Aorta (tissue), 5 donors: Measurements from ENCODE around the gene TNFAIP2. TPM values are rescaled to one million over a fixed set of nuclear protein-coding genes. Genes with fewer than 3 reads are reported as not detected.
"Not testable (repeated sequence)": the region's sequence is repeated elsewhere in the genome, so short reads cannot be mapped to it uniquely, and the experiment has no call there.

ENCODE experiments used
- ATAC-seq: fragments of 200-7000 bp; cut with Tn5 transposase; one replicate; pipeline ENCODE4 v1.9.1; 2022; ENCODE audit warnings: moderate library complexity; ENCODE audit not compliant: low FRiP score
- DNase-seq, 2 donors: peaks; one replicate each; pipeline ENCODE4 v3.0.0-alpha.2; 2020
- H3K27ac ChIP-seq, 2 donors: one replicate each; pipeline ENCODE4 v1.5.1; 2013; ENCODE audit warnings: low read length in 2 of 2, mild to moderate bottlenecking in 2 of 2, moderate library complexity in 2 of 2, control low read depth in 1 of 2, inconsistent platforms in 1 of 2, low read depth in 1 of 2
- H3K27me3 ChIP-seq, 2 donors: one replicate each; pipeline ENCODE4 v1.6.1; 2013; ENCODE audit warnings: control low read depth in 1 of 2, low read length in 1 of 2, mild to moderate bottlenecking in 1 of 2, moderate library complexity in 1 of 2; ENCODE audit not compliant: insufficient read depth in 2 of 2, control insufficient read depth in 1 of 2
- H3K36me3 ChIP-seq, 2 donors: one replicate each; pipeline ENCODE4 v1.6.1; 2013; ENCODE audit warnings: control low read depth in 1 of 2, low read length in 1 of 2, mild to moderate bottlenecking in 1 of 2; ENCODE audit not compliant: insufficient read depth in 2 of 2, control insufficient read depth in 1 of 2
- H3K4me1 ChIP-seq, 2 donors: one replicate each; pipeline ENCODE4 v1.6.1; 2013; ENCODE audit warnings: low read length in 2 of 2, control low read depth in 1 of 2, mild to moderate bottlenecking in 1 of 2, moderate library complexity in 1 of 2; ENCODE audit not compliant: insufficient read depth in 2 of 2, control insufficient read depth in 1 of 2
- H3K4me3 ChIP-seq, 2 donors: one replicate each; pipeline ENCODE4 v1.5.1; 2013; ENCODE audit warnings: low read length in 2 of 2, control low read depth in 1 of 2, mild to moderate bottlenecking in 1 of 2
- H3K9me3 ChIP-seq: one replicate; pipeline ENCODE4 v1.6.1; 2013; ENCODE audit warnings: mild to moderate bottlenecking, low read length; ENCODE audit not compliant: control insufficient read depth
- WGBS, 2 donors: extraction: QIAGEN DNeasy Blood & Tissue Kit; methylation state at CpG; one replicate each; pipeline ENCODE4 v1.1.7; 2013; 5-methylcytosine and 5-hydroxymethylcytosine counted together
- intact Hi-C, 2 donors: fragments of 100-400 bp; cut with DNase I; formaldehyde crosslinking; loops; one replicate each; pipeline versions ENCODE4 v1.14.2 to v1.15.0; 2022
- polyA plus RNA-seq, 2 donors: library from polyadenylated mRNA; stranded (reverse); fragments of 200-250 nt; gene quantifications; one replicate each; pipeline ENCODE4 v1.2.3, GENCODE V29; 2013
- total RNA-seq, 2 donors: library from RNA; stranded (reverse); fragmentation: NEBNext Ultra II Directional; extraction: Animal tissue kit (Norgen Biotek cat#: 25700); gene quantifications; one replicate each; pipeline ENCODE4 v1.2.1, GENCODE V29; 2021
- donor health status: healthy with polysubstance abuse.
- donor health status: Bipolar disorder and iron deficiency.
- donor health status: DM: no; HTN: no; CAD: no.
- donor health status: DM: no; HTN: no; CAD: no.
- donor health status: DM: yes; HTN: yes; CAD: no.

The TNFAIP2 gene
- total and polyA plus RNA-seq, 4 donors = 26.8 to 219 (median 89.0) TPM

DNA sequence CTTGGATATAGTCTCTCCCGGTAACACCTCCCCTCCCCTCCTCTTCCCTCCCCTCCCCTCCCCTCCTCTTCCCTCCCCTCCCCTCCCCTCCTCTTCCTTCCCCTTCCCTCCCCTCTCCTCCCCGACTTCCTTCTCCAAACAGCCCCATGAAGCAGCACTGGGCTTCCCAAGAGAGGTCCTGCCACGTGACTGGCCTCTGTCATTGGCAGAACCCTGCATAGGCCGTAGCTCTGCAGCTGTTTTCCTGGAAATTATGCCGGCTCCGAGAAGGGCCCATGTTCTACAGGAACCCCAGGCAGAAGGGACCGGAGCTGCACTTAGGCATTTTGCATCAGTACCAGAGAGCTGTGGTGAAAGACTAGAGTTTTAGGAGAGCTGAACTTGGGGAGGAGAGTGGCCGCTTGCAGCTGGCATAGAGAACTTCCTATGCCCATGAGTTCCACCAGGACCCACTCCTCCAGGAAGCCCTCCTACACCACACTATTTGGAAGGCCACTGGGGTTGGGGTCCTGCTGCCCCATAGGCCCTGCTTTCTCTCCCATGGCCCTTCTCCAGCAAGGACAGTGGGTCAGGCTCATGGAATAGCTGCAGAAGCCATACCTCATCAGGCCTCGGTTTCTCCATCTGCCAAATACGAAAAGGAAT is 5.1 kb upstream of the TNFAIP2 start:
- DNase-seq (peak in 1 of 2 donors; percentile 92), ATAC-seq (peak; percentile 45)
- no peaks in the 10 kb centered on the region for H3K27me3 ChIP-seq
- H3K4me3 ChIP-seq = no peak overlapping the region
- H3K9me3 ChIP-seq = no peaks in the 10 kb centered on the region
- intact Hi-C loops = no loop called here
- 36 to 37% methylated on average over 9 to 10 of the region's 10 CpGs for WGBS, 2 donors
- no peak overlapping the region for H3K27ac ChIP-seq
- H3K36me3 ChIP-seq = no peaks in the 10 kb centered on the region
- no peaks in the 10 kb centered on the region for H3K4me1 ChIP-seq

DNA sequence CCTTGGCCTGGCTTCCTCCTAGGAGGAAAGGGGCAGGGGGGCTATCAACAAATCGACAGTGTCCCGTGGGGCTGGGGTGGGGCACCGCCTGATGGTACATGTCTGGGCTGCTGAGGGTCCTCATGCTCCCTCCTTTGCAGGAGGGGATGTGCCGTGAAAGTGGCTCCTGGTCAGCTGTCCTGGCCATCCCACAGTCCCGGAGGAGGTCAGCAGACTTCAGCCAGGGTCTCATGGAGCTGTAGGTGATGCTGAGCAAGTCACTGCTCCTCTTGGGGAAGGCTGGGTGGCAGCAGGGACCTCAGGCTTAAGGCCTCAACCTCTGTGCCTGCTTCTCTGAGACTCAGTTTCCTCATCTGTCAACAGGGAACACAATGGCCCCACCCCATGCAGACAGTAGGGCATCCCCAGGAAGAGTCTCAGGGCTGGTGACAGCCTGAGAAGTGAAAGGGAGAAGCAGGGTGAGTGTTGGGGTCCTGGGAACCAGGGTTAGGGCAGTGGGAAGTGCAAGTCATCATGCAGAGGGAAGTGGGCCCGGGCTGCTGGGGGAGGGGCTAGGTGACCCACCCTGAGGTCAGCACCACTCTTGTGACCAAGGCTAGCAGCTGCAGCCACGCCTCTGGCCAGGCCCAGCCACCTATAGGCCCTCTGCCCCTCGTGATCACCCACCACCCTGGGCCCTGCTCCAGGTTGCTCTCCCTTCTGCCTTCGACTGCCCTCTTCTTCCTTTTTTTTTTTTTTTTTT is 4.4 kb upstream of the TNFAIP2 start:
- H3K4me3 ChIP-seq = no peak overlapping the region
- ATAC-seq = peak; percentile 19
- no peaks in the 10 kb centered on the region for H3K9me3 ChIP-seq
- H3K27ac ChIP-seq = no peak overlapping the region
- WGBS, 2 donors = 87 to 88% methylated on average over 9 of the region's 9 CpGs
- intact Hi-C loops = no loop called here
- no peaks in the 10 kb centered on the region for H3K27me3 ChIP-seq
- no peaks in the 10 kb centered on the region for H3K4me1 ChIP-seq
- peak in 1 of 2 donors; percentile 95 for DNase-seq
- H3K36me3 ChIP-seq = no peaks in the 10 kb centered on the region

- H3K9me3 ChIP-seq, H3K4me3 ChIP-seq, intact Hi-C loops, DNase-seq, H3K27me3 ChIP-seq, H3K4me1 ChIP-seq, H3K36me3 ChIP-seq, ATAC-seq, H3K27ac ChIP-seq: not testable (repeated sequence)
- WGBS, 2 donors = 93 to 96% methylated on average over 8 of the region's 8 CpGs
These were observed 3.7 kb upstream of the TNFAIP2 start for GRCh38 chr14:103119527-103119926.

DNA sequence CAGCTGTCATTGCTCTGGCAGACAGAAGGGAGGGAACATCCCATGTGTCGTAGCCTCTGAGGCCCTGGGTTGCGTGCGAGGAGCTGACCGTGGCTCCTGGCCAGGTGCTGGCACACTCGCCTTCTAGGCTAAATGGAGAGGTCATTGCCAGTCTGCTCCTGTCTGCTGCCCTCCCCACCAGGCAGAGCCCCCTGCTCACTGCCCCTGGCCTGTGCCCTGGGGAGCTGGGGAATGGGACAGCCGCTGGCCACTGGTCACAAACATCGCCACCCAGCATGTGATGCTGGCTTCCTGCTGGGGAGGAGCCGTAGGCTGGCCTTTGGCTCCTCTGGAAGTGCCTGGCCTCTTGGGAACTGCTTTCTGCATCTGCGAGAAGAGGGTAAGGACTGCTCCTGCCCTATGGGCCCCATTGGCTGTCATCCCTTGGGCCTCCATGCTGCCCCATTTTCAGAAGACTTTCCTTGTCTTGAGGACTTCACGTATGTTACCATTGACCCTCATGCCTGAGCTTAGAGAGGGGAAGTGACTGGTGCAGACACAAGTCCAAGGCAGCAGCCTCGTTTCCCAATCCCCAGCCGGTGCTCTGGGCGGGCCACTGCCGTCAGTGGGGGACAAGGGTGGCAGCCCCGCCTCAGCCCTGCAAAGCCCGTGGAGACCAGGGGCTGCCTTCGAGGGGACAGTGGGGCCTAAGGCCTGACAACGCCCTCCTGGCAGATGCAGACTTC is 2.0 kb upstream of the TNFAIP2 start:
- H3K9me3 ChIP-seq = no peaks in the 10 kb centered on the region
- peak; percentile 33 for ATAC-seq
- H3K4me1 ChIP-seq = no peaks in the 10 kb centered on the region
- H3K36me3 ChIP-seq = no peaks in the 10 kb centered on the region
- H3K27me3 ChIP-seq = no peaks in the 10 kb centered on the region
- DNase-seq = peak in 1 of 2 donors; percentile 83
- no peak overlapping the region for H3K4me3 ChIP-seq
- no peak overlapping the region for H3K27ac ChIP-seq
- intact Hi-C loops = no loop called here
- 69 to 72% methylated on average over 18 of the region's 18 CpGs for WGBS, 2 donors

GRCh38 chr14:103121846-103122584 is 1.2 kb upstream of the TNFAIP2 start:
- peak; percentile 90 to 93 for DNase-seq
- no peaks in the 10 kb centered on the region for H3K27me3 ChIP-seq
- WGBS, 2 donors = 11 to 12% methylated on average over 22 to 23 of the region's 23 CpGs
- H3K9me3 ChIP-seq = no peaks in the 10 kb centered on the region
- ATAC-seq = peak; percentile 63
- no peaks in the 10 kb centered on the region for H3K4me1 ChIP-seq
- no peak overlapping the region for H3K4me3 ChIP-seq
- intact Hi-C loops = no loop called here
- H3K27ac ChIP-seq = no peak overlapping the region
- H3K36me3 ChIP-seq = no peaks in the 10 kb centered on the region

GRCh38 chr14:103122585-103122946 is 695 bp upstream of the TNFAIP2 start:
- ATAC-seq (peak; percentile 5), DNase-seq (no peak)
- Histone ChIP-seq H3K4me3 (no peak overlapping the region), H3K27ac (no peak overlapping the region), H3K27me3 (no peaks in the 10 kb centered on the region), H3K9me3 (no peaks in the 10 kb centered on the region), H3K4me1 (no peaks in the 10 kb centered on the region), H3K36me3 (no peaks in the 10 kb centered on the region)
- intact Hi-C loops = no loop called here
- 50 to 55% methylated on average over 15 of the region's 15 CpGs for WGBS, 2 donors

GRCh38 chr14:103123634-103124500 is 606 bp downstream of the TNFAIP2 start:
- Histone ChIP-seq H3K27me3 (no peaks in the 10 kb centered on the region), H3K9me3 (no peaks in the 10 kb centered on the region), H3K36me3 (no peaks in the 10 kb centered on the region), H3K27ac (no peak overlapping the region), H3K4me3 (peak overlapping the region; percentile 28), H3K4me1 (no peaks in the 10 kb centered on the region)
- ATAC-seq (no peak), DNase-seq (peak; percentile 76 to 87)
- intact Hi-C loops = no loop called here
- 29 to 31% methylated on average over 42 to 48 of the region's 48 CpGs for WGBS, 2 donors
